ENCODE measurements around the gene AQP12B.

The AQP12B gene

GRCh38 chr2:240716130-240716798 is 33.6 kb upstream of the AQP12B start:
- Histone ChIP-seq H3K36me3 (ENCODE audit: control insufficient read depth, low read length) (no peaks in the 10 kb centered on the region), H3F3A (ENCODE audit: control insufficient read depth, insufficient read depth) (no peaks in the 10 kb centered on the region), H3K4me3 (ENCODE audit: low read length) (no peak overlapping the region), H3K9me2 (replicated peaks; ENCODE audit: control insufficient read depth, low read length) (no peaks in the 10 kb centered on the region), H3K4me1 (ENCODE audit: control insufficient read depth, low read length) (no peaks in the 10 kb centered on the region), H3K4me2 (ENCODE audit: low read length) (no peak overlapping the region), H3K27me3 (ENCODE audit: control insufficient read depth, low read length) (no peaks in the 10 kb centered on the region), H4K20me1 (ENCODE audit: control insufficient read depth, insufficient read depth, low read depth, low read length) (no peaks in the 10 kb centered on the region), H3K9me3 (ENCODE audit: control insufficient read depth, insufficient read depth, low read length) (no peaks in the 10 kb centered on the region), H3K79me2 (ENCODE audit: control insufficient read depth, low read length) (no peaks in the 10 kb centered on the region), H3K27ac (ENCODE audit: low read depth, low read length) (no peak overlapping the region)
- TF ChIP-seq, protein P1, sequence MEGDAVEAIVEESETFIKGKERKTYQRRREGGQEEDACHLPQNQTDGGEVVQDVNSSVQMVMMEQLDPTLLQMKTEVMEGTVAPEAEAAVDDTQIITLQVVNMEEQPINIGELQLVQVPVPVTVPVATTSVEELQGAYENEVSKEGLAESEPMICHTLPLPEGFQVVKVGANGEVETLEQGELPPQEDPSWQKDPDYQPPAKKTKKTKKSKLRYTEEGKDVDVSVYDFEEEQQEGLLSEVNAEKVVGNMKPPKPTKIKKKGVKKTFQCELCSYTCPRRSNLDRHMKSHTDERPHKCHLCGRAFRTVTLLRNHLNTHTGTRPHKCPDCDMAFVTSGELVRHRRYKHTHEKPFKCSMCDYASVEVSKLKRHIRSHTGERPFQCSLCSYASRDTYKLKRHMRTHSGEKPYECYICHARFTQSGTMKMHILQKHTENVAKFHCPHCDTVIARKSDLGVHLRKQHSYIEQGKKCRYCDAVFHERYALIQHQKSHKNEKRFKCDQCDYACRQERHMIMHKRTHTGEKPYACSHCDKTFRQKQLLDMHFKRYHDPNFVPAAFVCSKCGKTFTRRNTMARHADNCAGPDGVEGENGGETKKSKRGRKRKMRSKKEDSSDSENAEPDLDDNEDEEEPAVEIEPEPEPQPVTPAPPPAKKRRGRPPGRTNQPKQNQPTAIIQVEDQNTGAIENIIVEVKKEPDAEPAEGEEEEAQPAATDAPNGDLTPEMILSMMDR (IDR thresholded peaks at IDR 0.05; ENCODE audit: low read depth, low read length, poor library complexity, severe bottlenecking), result no peak
- TF ChIP-seq EZH2phosphoT487 (IDR thresholded peaks at IDR 0.05; ENCODE audit: borderline replicate concordance, low read length), result no peak

DNA sequence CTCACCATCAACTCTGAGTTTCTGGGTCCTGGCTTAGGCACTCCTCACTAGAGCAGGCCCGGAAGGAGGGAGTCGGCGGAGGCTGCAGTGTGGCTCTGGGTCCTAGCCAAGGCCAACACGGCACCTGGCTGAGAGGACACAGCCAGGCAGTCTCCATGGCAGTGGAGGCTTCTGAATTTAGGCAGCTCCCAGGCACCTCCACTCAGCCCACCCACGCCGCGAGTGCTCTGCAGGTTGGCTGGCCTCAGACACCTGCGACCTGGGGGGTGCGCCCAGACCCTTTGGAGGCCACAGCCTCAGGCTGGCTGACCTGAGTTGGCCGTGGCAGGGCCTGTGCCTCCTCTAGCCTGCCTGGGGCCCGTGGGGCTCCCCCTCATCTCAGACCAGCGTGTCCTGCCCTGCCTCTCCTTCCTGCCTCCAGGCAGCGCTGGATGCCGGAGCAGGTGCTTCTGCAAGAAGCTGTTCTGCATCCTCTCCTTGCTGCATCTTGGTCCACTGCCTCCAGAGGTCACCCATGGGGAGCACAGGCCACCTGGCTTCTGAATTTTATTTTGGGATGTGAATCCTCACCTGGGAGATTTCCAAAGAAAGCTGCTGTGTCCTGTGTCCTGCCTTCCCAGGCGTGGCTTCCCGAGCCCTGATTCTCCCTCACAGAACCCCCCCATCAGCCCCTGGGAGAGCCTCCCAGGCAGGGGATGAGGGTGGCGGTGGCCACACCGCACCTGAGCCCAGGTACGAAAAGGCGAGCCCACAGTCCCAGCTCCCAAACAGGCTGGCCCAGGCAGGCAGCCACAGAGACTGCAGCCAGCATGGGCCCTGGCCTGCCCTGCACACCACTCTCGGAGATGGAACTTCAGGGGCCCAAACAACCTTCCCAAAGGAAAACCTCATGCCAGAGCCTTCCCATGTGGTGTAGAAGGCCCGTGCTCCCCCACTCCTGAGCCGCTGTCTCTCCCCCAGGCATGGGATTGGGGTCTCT is 32.4 kb upstream of the AQP12B start:
- no peaks in the 10 kb centered on the region for H3K9me3 ChIP-seq (ENCODE audit: control insufficient read depth, insufficient read depth, low read length)
- H3K4me2 ChIP-seq (ENCODE audit: low read length), result no peak overlapping the region
- no peaks in the 10 kb centered on the region for H4K20me1 ChIP-seq (ENCODE audit: control insufficient read depth, insufficient read depth, low read depth, low read length)
- no peak overlapping the region for H3K27ac ChIP-seq (ENCODE audit: low read depth, low read length)
- H3K4me1 ChIP-seq (ENCODE audit: control insufficient read depth, low read length), result no peaks in the 10 kb centered on the region
- H3K36me3 ChIP-seq (ENCODE audit: control insufficient read depth, low read length), result no peaks in the 10 kb centered on the region
- no peaks in the 10 kb centered on the region for H3K79me2 ChIP-seq (ENCODE audit: control insufficient read depth, low read length)
- H3K9me2 ChIP-seq (replicated peaks; ENCODE audit: control insufficient read depth, low read length), result no peaks in the 10 kb centered on the region
- no peaks in the 10 kb centered on the region for H3K27me3 ChIP-seq (ENCODE audit: control insufficient read depth, low read length)
- no peaks in the 10 kb centered on the region for H3F3A ChIP-seq (ENCODE audit: control insufficient read depth, insufficient read depth)
- no peak overlapping the region for H3K4me3 ChIP-seq (ENCODE audit: low read length)
- TF ChIP-seq EZH2phosphoT487 (IDR thresholded peaks at IDR 0.05; ENCODE audit: borderline replicate concordance, low read length), result no peak
- TF ChIP-seq, protein P1 (IDR thresholded peaks at IDR 0.05; ENCODE audit: low read depth, low read length, poor library complexity, severe bottlenecking), result no peak

DNA sequence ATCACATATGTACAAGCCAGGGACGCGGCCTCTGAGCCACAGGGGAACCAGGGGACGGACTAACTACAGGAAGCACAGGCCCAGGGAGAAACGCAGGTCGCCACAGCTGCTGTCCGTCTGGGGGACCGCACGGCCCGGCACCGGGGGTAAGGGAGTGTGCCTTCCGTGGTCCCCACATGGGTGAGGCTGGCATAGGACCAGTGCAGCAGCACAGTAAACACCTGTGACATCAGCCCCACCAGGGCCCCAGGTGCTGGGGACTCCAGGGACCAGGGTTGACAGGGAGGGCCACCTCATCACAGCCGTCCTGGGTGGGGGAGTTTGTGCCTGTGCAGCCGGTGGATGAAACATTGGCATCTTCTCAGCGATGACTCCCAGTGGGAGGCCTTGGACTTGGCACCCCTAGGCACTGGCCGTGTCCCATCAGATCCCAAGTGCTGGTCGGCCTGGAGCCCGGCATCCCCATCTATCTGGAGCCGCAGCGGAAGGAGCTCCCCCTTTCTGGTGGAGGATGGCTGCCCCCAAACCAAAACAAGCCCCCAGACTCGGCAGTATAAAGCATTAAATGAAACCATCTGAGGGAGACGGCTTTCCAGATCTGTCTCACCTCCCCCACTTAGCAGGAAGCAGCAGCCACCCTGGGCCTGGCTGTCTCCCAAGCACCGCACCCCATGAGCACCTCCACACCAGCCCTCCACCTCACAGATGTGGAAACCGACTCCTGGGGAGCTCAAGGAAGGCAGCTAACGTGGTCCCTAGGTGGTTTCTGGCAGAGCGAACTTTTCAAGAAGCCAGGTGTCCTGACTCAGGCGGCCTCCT is 31.5 kb upstream of the AQP12B start:
- no peaks in the 10 kb centered on the region for H3K4me1 ChIP-seq (ENCODE audit: control insufficient read depth, low read length)

More for the DNA sequence above, 31.5 kb upstream of the AQP12B start:
- Histone ChIP-seq H3K27me3 (ENCODE audit: control insufficient read depth, low read length) (no peaks in the 10 kb centered on the region), H3K27ac (ENCODE audit: low read depth, low read length) (no peak overlapping the region), H4K20me1 (ENCODE audit: control insufficient read depth, insufficient read depth, low read depth, low read length) (no peaks in the 10 kb centered on the region), H3K79me2 (ENCODE audit: control insufficient read depth, low read length) (no peaks in the 10 kb centered on the region), H3K36me3 (ENCODE audit: control insufficient read depth, low read length) (no peaks in the 10 kb centered on the region), H3K9me3 (ENCODE audit: control insufficient read depth, insufficient read depth, low read length) (no peaks in the 10 kb centered on the region), H3K4me3 (ENCODE audit: low read length) (no peak overlapping the region), H3K9me2 (replicated peaks; ENCODE audit: control insufficient read depth, low read length) (no peaks in the 10 kb centered on the region), H3F3A (ENCODE audit: control insufficient read depth, insufficient read depth) (no peaks in the 10 kb centered on the region), H3K4me2 (ENCODE audit: low read length) (no peak overlapping the region)
- TF ChIP-seq EZH2phosphoT487 (IDR thresholded peaks at IDR 0.05; ENCODE audit: borderline replicate concordance, low read length), result no peak
- TF ChIP-seq, protein P1 (IDR thresholded peaks at IDR 0.05; ENCODE audit: low read depth, low read length, poor library complexity, severe bottlenecking), result no peak

Data from DOHH2 (cell line).